KG1 (cell line): ENCODE measurements around the gene TEX26.

ENCODE experiments used
- DNase-seq: peaks from one replicate; lab custom pipeline; 2025; lab: John Stamatoyannopoulos, UW

TEX26 gene

DNA sequence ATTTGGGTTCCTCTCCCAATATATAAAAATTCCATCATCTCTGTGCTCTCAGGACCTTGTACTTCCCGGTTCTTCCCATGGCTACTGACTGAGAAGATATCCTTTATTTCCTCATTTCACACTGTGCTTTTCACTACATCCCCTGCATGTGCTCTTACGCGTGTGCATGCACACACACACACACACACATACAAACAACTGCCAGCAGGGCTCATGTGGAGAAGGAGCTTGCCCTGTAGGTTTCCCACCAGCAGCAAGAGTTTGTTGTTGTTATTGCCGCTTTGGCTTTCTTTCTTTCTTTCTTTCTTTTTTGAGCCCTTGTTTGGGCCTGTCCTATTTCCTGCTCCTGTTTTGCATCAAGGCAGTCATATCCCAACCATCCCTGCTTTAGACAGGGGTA lies 43.6 kb downstream of the TEX26 start:
- DNase-seq: no peak

DNA sequence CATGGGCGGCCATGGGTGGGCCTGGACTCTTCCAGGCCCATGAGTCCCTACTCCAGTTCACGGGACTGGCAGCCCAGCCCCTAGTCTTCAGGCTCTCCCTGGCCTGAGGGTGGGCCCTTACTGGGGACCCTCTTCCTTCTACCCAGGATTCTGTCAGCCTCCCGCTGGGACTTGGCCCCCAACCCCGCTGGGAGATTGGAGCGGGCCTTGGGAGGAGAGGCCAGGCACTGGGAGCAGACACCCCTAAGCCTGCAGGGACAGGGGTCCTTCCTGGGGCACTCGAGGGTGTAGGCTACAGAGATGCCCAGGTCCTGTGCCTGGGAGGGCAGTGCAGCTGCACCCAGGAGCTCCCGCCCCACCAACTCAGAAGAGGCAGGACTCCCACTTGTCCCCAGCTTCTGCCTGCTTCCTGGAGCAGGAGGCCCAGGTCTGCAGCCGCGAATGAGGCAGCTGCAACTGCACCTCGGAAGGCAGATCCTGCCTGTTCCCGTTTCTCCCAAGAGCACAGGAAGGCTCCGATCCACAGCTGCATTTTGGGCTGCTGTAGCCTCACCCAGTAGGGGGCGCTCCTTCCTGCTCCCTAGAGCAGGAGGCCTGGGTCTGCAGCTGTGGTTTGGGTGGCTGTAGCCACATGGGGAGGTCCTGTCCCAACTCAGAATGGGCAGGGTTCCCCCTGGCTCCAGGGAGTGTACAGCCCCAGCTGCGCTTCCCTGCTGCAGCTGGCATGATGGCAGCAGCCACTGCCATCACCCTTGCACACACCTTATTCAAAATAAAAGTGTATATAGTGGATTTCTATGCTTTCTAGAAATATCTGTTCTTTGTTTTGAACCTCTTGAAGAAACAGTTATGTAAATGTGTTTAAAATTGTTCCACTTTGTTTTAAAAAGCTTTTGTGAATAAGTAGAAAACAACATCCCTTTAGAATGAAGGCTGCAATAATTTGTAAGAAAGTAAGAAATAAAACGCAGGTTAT lies 46.8 kb downstream of the TEX26 start:
- DNase-seq: no peak

DNA sequence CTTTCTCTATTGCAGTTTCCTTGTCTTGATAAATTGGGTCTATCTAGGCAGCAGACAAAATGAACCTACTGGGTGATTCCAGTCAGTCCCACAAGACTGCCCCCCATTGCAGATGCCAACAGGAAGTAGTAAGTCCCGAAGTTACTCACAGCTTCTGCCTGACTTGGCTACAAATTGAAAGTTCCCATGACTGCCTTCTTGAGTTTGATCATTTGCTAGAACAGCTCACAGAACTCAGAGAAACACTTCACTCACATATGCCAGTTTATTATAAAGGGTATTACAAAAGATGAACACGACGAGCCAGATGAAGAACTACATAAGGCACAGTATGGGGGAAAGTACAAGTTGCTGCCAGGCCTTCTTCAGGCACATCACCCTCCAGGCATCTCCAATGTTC lies 50.0 kb downstream of the TEX26 start:
- DNase-seq: no peak

DNA sequence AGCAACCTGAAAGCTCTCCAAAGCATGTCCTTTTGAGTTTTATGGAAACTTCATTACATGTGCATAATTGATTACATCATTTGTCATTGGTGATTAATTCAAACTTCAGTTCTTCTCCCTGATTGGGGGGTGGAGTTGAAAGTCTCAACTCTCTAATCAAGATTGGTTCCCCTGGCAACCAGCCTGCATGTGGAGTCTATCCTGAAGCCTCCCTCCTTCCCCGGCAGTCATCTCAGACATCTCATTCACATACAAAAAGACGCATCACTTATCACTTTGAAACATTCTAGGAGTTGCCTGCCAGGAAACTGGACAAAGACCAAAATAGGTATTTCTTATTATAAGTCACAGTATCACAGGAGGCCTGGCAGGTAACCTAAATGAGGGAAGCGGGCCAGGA lies 50.5 kb downstream of the TEX26 start:
- DNase-seq: no peak

DNA sequence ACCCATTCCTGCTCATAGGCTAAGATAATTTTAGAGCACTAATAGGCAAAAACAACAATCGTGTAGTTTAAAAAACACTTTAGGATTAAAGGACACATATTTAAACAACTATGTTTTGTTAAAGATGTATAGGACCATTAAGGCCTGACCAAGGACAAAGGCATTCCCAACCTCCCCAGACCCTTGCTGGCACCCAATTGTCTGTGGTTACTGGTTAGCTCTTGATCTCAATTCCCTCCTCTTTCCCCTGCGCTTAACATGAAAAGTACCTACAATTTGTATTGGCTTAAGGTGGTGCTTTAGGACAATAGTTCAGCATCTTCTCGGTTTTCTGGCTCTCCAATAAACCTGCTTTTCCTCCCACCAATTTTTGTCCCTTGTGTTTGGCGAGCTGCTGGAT lies 51.0 kb downstream of the TEX26 start:
- no peak for DNase-seq

DNA sequence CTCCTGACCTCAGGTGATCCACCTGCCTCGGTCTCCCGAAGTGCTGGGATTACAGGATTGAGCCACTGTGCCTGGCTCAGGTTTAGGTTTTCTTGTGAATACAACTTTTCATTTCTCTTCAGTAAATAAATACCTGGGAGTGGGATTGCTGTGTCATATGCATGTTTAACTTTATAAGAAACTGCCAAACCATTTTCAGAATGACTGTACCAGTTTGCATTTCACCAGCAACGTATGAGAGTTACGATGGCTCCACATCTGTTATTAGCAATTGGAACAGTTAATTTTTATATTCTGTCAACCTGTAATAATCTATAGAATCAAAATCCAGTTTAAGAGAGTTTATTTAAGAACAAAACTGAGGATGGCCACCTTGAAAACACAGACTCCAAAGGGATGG lies 52.2 kb downstream of the TEX26 start:
- no peak for DNase-seq

DNA sequence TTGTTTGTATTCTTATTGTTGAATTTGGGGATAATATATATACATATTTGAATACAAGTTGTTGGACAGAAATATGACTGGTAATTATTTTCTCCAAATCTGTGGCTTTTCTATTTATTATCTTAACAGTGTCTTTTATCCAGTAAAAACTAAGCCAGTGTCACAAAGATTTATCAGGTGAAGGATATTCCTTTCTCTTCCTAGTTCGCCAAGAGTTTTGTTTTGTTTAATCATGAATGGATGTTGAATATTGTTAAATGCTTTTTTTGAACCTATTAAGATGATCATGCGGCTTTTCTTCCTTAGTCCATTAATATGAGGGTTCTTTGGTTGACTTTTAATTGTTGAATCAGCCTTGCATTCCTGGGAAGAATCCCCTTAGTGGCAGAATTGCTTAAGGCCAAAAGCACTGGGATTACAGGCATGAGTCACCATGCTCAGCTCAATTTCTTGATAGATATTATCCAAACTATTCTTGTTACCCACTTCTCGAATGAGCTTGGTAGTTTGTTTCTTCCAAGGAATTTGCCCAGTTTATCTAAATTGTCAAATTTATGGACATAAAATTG lies 53.3 kb downstream of the TEX26 start:
- DNase-seq: no peak

DNA sequence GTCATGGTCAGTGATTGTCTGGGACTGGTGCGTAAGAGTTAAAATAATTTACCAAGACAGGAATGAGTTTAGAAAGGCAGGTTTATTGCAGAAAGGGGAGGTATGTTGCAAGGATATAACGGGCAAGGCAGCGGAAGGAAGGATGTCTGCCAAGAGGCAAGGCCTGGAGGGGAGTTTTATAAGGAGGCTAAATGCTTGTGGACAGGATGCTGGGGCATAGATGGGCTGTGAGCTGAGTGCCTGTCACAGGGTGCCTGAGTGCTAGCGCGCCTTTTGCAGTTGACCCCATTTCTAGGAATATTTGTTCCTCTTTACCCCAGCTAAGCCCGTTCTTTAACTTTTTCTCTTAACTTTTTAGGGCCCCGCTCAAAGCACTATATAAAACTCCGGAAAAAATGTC lies 58.7 kb downstream of the TEX26 start:
- DNase-seq: no peak

DNA sequence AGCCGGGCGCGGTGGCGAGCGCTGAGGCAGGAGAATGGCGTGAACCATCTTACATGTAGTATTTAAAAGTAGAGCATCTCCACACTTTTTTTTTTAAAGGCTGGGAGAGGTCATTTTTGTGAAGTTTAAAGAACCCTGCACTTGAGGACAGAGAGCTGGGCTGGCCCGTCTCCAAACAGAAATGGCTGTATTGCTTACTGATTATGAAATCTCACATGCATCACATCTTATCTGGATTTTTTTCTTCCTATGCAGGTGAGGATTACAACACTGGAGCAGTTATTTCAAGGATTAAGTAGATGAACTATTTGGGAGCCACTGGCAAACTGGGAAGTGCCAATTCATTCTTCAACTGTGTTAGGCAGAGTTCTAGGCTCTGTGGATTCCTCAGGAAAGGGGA lies 59.5 kb downstream of the TEX26 start:
- no peak for DNase-seq

DNA sequence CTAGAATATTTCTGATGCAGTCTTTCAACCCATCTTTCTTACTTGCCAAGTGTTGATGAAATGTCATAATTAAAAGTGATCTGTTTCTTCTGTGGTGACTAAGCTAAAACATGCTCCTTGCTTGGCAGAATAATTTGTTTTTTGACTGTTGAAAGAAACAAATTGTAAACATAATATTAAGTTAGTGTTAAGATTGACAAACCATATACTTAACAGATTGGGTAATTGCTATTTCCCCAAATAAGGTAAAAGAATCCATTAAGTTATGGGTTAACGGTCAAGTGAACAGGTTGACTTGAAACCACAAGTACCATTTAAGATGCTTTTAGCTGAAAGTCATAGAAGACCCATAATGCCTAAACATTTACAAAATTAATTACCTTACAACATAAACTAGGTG lies 62.9 kb downstream of the TEX26 start:
- no peak for DNase-seq

DNA sequence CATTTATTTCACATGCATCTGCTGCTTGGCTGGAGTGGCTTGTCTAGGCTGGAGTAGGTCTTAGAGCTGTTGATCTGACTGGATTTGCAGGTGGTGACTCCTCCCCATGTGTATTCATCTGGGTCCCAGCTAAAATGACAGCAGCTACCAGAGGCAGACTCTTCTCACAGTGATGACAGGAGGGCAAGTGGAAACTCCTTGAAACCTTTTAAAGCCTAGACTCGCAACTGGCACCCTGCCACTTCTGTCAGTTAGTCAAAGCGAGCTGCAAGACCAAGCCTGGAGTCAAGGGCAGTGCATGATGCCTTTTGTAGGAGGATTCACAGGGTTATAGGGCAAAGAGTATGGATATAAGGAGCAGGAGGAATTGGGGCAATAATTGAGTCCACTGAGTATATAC lies 65.2 kb downstream of the TEX26 start:
- DNase-seq: no peak

DNA sequence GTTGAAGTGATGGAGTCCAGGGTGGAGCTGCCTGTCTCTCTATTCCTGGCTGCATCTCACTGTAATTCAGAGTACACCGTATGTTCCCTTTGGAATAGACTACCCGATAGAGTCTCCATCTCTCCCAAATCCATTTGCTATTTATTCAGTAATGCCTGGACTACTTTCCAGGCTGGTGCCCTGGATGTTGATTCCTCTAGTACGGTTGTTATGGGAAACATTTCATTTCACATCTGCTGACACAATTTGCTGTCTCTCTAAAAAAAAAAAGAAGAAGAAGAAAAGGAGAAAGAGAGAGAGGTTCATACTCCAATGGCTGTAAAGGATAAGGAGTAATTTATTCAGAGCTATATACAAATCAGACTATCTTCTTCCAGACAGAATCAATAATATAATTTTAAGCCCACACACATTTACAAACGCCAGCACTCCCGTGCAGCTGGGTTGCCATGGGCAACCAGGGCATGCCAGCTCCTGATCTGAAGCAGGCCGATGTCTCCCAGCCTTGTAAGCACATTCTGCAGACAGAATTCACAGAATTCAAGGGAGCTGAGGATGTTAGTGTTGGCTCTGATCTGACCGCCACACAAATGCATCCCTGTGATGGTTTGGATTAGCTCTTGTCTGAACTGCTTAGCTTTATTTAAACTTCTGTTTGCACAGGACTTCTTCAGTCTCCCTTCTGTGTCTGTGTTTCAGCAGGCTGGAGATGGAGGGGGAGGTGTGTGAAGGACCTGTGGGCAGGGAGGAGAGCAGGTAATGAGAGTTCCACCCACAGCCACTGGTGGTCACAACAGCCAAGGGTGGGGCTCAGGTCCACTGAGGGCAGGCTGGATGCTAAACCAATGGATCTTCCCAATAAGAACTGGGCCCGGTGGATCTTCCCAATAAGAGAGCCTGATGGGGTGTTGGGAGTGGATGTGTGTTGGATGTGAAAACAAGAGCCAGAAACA lies 66.0 kb downstream of the TEX26 start:
- DNase-seq: no peak

DNA sequence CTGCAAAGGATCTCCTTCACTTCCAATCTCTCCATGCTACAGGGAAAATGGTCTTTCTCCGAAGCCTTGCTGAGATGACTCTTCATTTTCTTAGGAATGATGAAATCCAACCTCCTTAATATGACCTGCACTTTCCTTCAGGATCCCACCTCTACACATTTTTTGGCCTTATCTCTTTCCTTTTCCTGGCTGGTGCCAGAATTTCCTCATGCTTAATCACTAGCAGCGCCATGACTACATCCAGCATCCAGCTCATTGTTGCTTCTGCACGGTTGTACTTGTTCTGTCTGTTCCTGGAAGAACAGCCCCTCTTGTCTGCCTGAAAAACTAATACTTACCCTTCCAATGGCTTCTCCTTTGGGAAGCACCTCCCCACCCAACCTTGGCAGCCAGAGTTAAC lies 68.4 kb downstream of the TEX26 start:
- DNase-seq: no peak

DNA sequence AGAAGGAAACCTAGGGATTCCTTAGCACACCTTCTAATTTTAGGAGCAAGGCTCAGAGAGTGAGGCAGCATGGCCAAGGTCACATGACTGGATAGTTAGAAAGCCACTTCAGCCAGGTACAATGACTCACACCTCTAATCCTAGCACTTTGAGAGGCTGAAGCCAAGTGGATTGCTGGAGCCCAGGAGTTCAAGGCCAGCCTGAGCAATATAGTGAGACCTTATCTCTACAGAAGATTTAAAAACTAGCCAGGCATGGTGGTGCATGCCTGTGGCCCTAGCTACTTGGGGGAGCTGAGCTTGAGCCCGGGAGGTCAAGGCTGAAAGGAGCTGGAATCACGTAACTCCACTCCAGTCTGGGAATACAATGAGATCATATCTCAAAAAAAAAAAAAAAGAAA lies 69.2 kb downstream of the TEX26 start:
- DNase-seq: no peak

DNA sequence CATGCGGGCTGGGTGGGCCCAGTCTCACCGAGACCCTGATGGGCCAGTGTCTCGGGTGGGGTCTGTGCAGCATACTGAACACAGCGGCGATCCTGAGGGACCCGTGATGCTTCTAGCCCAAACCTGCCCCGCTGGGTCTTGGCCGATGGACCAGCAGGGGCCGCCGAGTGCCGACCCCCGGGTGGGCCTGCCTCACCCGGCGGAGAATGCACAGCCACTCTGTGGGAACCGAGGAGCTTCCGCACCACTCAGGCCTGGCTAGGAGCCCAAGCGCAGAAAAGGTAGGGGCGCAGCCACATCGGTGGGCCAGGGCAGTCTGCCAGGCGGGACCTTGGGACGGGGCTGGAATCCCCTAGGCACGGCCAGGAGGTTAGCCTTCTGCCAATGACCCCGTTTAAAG lies 72.6 kb downstream of the TEX26 start:
- no peak for DNase-seq

DNA sequence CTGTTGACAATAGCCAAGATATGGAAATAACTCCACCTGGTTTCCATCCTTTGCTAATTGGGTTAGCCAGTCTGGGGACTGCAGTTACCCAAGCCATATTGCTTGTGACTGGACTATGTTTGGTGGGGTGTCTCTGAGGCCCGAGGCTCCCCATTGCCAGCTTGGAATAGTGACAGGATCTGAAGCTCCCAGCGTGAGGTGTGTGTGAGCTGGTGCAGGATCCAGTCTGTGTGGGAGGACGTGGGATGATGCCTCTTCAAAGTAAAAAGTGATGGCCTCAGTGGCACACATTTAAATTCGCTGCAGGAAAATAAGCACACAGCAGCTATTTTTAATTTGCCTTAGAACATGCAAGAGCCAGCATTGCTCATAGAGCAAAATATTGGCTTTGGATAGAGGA lies 75.0 kb downstream of the TEX26 start:
- DNase-seq: no peak

DNA sequence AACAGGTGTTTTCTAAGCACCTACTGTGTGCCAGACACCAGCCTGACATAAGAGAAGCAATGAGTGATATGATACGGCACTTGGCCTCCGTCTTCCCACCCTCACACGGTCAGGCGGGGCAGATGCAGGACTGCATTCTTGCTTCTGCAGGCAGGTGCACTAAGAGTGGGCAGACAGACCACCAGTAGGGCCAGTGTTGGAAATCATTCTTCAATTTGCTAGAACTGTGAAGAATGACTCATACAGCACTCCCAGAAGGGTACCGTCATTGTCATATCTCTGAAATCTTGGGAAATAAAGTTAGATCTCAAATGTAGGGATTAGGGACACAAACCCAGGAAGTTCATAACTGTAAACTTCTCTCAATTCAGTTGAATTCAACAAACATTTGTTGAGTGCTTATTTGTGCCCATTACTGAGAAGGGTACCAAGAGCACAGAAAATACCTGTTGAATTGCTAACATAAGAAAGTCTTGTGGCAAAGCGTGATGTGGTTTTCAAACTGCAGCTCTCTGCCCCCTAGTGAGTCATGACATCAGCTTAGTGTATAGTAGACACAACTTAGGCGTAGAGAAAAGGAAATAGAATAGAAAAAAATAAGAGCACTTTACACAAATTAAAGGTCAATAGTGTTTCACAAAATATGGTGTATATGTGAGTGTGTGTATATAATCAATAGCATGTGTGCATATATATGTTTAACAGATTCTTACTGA lies 76.1 kb downstream of the TEX26 start:
- DNase-seq: no peak

DNA sequence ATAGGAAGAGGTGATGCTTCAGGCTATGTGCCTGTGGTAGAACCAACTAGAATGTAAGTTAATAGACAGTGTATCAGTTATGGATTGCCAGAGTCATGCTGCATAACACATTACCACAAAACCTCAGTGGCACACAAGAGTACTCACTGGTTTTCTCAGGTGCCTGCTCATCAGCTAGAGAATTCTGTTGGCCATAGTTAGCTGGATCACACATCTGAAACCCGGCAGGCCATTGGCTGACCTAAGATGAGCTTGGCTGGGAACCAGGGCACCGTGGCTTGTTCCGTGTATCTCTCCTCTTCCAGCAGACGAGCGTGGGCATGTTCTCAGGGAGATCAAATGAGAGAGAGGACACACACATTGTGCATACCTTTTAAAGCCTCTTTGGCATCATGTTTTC lies 76.7 kb downstream of the TEX26 start:
- DNase-seq: no peak

DNA sequence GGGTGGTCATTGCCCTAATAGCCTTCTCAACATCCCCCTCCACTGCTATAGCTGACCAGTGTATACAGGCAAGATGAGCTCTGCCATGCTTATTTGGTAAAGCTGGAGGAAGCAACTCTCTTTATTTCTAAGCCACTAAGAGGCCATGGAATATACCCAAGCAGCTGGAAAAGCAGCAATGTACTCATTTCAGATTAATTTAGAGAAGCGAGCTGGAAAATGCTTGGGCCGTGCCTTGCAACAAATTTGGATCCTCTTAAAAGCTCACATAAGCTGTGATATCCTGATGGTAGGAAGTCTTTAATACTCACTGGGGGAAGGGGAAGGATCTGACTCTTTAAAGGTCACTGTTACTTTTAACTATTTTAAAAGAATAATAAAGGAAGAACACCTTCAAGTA lies 77.8 kb downstream of the TEX26 start:
- no peak for DNase-seq

DNA sequence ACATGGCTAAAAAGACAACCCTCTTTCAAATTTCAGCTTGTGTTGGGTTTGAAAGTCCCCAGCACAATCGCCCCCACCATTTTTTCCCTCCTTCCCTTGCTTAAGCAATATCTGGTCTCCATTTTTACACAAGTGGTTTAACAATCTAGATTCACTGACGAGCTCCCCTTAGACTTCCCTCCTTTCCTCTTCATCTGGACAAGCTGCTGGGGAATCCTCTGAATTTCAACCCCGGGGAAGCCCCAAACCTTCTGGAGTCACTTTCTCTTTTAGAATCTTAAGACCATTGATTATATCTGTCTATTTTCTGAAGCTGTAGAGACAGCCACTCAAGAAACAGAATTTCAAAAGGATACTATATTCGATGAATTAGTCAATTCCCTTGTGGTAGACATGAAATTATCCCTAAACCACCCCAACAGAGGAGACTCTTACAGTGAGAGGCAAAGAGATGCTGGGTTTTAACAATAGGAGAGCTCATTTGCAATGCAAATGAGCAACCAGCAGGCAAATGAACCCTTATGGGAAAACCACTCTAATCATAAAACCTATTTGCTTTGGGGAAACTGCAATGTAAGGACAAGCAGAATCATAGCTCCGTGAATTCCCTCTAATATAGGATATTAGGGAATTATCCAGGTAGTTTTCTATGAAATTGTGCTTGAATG lies 78.9 kb downstream of the TEX26 start:
- DNase-seq: no peak

DNA sequence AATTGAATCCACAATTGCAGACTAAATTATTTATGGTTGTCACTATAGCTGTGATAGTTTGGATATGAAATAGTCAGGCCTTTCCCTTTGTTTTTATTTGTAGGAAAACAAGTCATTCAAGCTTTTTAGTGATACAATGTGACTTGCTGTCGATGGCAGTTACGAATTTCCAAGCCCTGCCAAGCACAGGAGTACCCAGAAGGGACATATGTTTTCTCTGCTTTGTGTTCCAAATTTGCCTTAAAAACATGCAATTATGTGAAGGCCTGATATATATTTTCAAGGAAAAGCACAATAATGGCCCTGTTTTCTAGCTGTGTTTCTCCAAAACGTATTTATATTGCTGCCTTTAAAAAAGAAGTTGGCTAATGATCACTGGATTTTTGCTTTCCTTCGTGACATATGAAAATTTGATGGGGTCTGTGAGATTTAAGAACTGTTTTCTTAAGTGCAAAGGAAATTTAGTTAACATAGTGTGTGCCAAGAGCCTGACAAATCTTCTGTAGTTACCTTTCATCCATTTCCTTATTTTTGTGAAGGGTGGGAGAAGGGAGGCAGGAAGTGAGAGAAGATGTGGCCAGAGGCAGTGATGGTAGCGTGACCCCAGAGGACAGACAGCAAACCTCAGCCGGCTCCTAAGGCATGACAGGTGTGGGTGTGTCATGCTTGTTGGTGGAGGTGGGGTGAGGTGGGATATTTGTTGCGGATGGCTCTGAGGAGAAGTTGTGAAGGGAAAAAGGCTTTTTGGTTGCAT lies 79.6 kb downstream of the TEX26 start:
- DNase-seq: no peak
